Astrocyte (in vitro differentiated cells and primary cell): ENCODE measurements around the gene PHLPP2.

Experiments used
- CTCF ChIP-seq: IDR thresholded peaks from 2 replicates; pipeline ENCODE4 v1.5.1; 2011; ENCODE audit warnings: low read depth, mild to moderate bottlenecking, inconsistent platforms, low read length, moderate library complexity; ENCODE audit not compliant: insufficient read depth
- EZH2 ChIP-seq: IDR thresholded peaks from 2 replicates; pipeline ENCODE4 v1.6.1; 2012; ENCODE audit warnings: mild to moderate bottlenecking, low read length, inconsistent platforms; ENCODE audit not compliant: insufficient read depth

DNA sequence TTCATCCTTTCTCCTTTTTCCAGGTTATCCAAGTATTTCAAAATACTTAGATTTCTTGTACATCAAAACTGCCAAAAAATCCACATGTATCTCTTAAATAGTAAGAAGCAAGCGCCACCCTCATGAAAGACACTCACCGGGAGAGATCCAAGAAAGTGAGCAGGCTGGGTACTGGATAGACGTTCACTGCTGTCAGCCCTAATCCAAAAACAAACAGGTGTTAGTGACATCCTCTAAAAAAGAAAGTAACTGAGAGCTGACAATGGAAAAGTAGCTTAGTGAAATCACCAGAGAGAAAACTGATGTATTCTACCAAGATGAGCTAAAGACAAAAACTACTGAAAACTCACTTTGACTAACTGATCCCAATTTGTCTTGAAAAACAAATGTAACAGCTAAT lies 52.4 kb downstream of the PHLPP2 start:
- TF ChIP-seq CTCF: no peak
- TF ChIP-seq EZH2: no peak
